Skeletal muscle satellite cell (primary cell): ENCODE data around the gene PCMTD2.

ENCODE experiments used
- H3K27me3 ChIP-seq: 2 replicates; pipeline ENCODE4 v1.7.0; 2013; ENCODE audit warnings: low read length; ENCODE audit not compliant: control insufficient read depth, insufficient read depth
- H3K36me3 ChIP-seq: 2 replicates; pipeline ENCODE4 v1.7.0; 2013; ENCODE audit warnings: mild to moderate bottlenecking, control low read depth, low read length; ENCODE audit not compliant: insufficient read depth
- H3K4me1 ChIP-seq: 2 replicates; pipeline ENCODE4 v1.7.0; 2013; ENCODE audit warnings: low read length; ENCODE audit not compliant: control insufficient read depth, insufficient read depth
- H3K4me2 ChIP-seq: 2 replicates; pipeline ENCODE4 v1.7.0; 2013; ENCODE audit warnings: mild to moderate bottlenecking, low read length
- H3K4me3 ChIP-seq: 2 replicates; pipeline ENCODE4 v1.7.0; 2013; ENCODE audit warnings: low read length
- H3K9ac ChIP-seq: 2 replicates; pipeline ENCODE4 v1.7.0; 2013; ENCODE audit warnings: mild to moderate bottlenecking, low read depth, low read length, moderate library complexity
- H3K9me3 ChIP-seq: replicated peaks from 2 replicates; pipeline ENCODE4 v1.7.0; 2013; ENCODE audit warnings: mild to moderate bottlenecking, control low read depth, low read length

PCMTD2 gene

DNA sequence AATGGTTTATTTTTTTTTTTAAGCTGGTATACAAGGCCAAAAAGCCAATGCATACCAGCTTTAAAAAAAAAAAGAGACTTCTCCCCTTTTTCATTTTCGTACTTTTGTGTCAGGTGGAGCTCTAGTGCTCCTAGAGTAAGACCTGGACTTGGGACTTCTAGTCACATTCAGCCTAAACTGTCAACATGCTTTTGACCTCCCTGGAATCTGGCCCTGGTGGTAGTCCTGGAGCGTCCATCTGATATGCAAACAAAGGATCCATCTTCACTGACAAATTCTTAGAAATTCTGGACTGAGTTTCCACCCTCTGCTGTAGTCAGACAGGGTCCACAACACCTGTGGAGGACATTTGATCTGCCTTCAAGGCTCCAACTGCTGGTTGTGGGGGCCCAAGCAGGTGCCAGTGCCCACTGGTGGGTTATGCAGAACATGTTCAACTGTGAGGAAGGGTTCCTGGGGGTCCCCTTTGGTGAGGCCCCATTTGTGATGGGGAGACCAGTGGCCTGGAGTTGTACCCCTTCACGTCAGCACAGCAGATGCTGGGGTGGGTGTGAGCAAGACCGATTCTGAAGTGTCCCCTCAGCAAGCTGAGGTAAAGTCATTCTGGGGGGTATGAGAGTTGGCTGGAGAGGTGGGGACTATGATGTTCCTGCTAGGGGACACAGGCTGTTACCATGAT, 12.6 kb upstream of the PCMTD2 start:
- H3K36me3 ChIP-seq, result no peaks in the 10 kb centered on the region
- no peak overlapping the region for H3K4me3 ChIP-seq
- no peaks in the 10 kb centered on the region for H3K4me1 ChIP-seq
- H3K9me3 ChIP-seq, result no peaks in the 10 kb centered on the region
- peaks cover 72% of the 10 kb centered on the region for H3K27me3 ChIP-seq
- H3K4me2 ChIP-seq, result no peak overlapping the region
- H3K9ac ChIP-seq, result no peak overlapping the region

DNA sequence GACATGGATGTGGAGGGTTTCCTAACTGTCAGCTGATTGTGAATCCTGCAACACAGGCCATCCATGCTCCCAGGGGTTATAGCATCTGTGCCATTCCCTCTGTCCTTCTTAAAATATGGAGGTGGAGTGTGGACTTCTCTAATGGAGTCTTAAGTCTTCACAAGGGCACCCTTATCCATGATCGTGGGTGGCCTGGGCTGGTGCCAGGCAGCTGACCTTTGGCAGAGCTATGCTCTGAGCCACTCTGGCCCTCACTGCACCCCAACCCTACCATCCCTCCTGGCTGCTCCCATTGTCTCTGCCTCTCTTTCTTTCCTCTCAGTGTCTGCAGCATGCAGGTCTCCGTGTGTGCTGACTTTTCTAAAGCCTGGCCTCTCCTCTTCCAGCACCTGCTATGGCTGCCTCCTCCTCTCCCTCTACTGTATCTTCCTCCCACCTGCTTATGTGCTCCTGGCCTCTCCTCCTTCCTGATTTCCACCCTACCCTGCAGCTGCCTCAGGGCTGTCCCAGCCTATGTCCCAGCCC, 11.2 kb upstream of the PCMTD2 start:
- Histone ChIP-seq H3K36me3 (no peaks in the 10 kb centered on the region), H3K4me2 (no peak overlapping the region), H3K4me3 (no peak overlapping the region), H3K4me1 (no peaks in the 10 kb centered on the region), H3K9me3 (no peaks in the 10 kb centered on the region), H3K27me3 (peaks cover 69% of the 10 kb centered on the region), H3K9ac (no peak overlapping the region)

DNA sequence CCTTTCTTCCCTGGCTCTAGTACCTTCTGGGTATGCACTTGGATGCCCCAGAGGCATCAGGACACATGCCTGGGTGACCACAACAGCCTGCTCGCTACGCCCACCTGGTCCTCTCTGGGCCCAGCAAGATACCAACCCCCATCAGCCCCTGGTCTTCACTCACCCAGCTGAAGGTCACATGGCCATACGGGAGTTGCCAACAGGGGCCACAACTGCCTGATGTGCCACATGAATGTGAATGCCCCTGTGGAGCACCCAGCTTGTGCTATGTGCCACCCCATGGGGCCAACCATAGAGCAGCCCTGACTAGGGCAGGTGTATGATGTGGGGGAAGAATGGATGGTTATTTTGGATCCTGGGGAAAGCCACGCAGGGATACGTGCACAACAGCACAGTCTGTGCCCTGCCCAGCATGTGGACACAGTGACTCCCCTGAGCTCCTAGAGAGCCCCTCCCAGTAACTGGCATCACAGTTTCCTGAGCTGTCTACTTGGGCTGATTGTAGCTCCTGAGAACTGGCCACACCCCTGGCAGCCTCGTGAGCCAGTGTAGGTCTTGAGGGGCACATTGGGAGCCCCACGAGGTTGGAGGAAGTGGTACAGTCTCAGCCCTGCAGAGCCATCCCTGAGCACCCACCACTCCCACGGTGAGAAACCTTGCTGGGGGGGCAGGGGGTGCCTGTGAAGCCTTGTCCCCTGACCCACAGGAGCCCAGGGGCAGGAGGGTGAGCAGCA, 10.5 kb upstream of the PCMTD2 start:
- no peaks in the 10 kb centered on the region for H3K4me1 ChIP-seq
- H3K9me3 ChIP-seq, result no peaks in the 10 kb centered on the region
- H3K9ac ChIP-seq, result no peak overlapping the region
- no peak overlapping the region for H3K4me2 ChIP-seq
- no peaks in the 10 kb centered on the region for H3K36me3 ChIP-seq
- no peak overlapping the region for H3K4me3 ChIP-seq
- H3K27me3 ChIP-seq, result peaks cover 73% of the 10 kb centered on the region

DNA sequence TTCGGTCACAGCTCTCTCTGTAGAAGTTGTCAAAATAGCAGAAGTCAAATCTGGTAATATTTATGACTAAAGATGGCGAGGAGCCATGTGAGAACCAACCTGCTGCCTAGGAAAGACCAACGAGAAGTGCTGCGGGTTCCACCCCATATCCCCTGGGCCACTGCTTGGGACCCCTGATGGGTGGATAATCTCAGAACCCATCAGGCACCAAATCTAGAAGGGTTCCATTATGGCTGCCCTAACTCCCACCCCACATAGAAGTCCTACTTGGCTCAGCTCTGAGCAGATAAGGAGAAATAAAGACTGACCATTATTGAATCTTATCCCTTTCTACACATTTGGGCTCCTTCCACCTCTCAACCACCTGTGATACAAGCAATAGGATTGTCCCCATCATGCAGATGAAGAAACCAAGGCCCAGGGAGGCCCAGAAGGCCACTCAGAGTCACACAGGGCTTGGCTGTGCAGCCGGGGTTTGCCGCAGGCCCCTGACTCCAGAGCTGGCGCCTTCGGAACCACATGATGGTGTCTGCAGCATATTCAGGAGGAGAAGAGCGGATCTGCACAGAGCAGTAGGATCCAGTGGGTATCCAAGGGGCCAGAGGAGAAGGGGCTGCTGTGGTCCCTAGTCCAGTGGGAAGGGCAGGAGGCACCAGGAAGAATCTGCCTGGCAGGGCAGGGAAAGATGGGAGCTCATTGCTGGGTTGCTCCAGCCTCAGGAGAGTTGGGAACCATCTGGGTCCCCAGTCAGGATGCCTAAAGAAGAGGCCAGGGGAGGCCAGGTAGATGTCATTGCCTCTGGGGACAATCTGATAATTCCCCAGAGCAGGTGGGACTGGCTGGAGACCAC, 9.6 kb upstream of the PCMTD2 start:
- H3K27me3 ChIP-seq, result peaks cover 82% of the 10 kb centered on the region
- no peaks in the 10 kb centered on the region for H3K36me3 ChIP-seq
- H3K9me3 ChIP-seq, result no peaks in the 10 kb centered on the region
- H3K9ac ChIP-seq, result no peak overlapping the region
- no peak overlapping the region for H3K4me3 ChIP-seq
- no peak overlapping the region for H3K4me2 ChIP-seq
- H3K4me1 ChIP-seq, result no peaks in the 10 kb centered on the region

DNA sequence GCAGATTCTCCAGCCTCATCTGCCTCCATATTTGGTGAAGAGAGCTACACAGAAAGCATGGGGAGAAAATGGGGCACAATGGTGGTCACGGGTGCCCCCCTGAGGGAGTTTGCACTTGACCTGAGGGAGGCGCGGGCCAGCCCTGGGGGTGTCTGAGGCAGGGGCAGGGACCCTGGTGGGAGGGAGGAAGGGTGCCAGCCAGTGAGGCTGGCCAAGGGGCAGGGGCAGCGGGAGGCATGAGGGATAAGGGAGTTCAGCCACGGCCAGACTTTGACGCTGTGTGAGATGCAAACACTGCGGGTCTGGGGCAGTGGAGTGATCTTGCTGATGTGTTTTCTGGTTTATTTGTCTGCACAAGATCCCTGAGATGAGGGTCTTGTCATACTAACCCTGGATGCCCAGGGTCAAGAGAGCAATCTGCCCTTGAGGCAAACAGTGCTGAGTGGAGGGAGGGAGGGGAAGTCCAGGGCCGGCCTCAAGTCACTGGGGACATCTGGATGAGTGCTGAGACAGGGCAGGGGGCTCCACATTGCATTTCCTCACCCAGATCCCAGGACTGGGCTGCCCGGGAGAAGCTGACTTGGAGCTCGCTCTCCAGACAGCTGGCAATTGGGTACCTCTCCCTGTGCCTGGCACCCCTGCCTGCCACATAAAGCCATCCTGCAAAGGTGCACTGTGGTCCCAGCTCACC, 8.8 kb upstream of the PCMTD2 start:
- Histone ChIP-seq H3K4me3 (no peak overlapping the region), H3K9me3 (no peaks in the 10 kb centered on the region), H3K9ac (no peak overlapping the region), H3K4me2 (no peak overlapping the region), H3K4me1 (no peaks in the 10 kb centered on the region), H3K36me3 (no peaks in the 10 kb centered on the region), H3K27me3 (peaks cover 89% of the 10 kb centered on the region)

DNA sequence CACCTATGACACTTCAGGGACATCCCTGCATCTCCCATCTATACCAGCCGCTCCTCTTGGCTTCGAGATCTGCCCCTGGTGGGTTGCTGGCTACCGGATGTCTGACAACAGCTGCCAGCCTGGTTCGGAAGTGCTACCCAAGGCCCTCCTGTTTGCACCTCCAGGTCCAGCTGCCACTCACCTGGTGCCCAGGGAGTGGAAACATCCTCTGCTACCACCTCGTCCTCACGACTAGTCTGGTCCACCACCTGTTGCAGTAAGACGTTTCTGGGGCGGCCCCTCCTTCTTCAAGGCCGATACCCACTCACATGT, 8.3 kb upstream of the PCMTD2 start:
- Histone ChIP-seq H3K9ac (no peak overlapping the region), H3K4me1 (no peaks in the 10 kb centered on the region), H3K36me3 (no peaks in the 10 kb centered on the region), H3K9me3 (no peaks in the 10 kb centered on the region), H3K4me3 (no peak overlapping the region), H3K27me3 (peaks cover 87% of the 10 kb centered on the region), H3K4me2 (no peak overlapping the region)

DNA sequence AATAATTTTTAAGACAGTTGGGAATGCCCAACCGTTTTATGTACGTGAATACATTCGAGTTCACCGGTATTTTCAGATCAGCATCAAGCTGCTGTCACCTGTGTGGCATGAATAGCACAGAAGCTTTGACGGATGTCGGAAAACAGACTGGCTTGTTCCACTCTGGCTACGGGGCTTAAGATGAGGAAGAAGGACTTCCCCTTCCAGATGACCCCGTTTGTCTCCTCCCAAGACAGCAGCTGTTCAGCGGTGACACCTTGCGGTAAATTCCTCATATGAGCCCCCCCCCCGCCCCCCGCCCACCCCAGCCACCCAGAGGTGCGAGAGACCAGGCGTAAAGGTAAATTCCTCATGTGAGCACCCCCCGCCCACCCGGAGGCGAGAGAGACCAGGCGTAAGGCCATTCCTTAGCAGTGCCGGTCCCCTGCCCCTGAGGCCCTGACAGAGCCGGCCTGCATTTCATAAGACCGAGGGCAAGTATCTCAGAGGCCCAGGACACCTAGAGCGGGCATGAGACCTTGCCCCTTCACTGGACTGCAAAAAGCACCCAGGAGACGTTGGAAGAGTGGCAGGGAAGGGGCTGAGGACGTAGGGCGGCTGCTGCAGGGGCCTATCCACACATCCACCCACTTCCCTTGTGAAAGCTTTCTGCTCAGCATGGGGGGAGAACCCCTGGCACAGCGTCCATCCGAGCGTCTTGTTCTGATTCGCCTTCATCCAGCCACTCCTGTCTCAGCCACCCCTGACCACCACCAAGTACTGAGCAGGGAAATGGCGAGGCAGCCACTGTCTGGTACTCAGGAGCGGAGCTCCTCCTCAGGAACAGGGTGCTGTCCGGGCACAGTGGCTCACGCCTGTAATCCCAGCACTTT, 7.3 kb upstream of the PCMTD2 start:
- Histone ChIP-seq H3K4me3 (no peak overlapping the region), H3K27me3 (peaks cover 86% of the 10 kb centered on the region), H3K4me2 (no peak overlapping the region), H3K4me1 (no peaks in the 10 kb centered on the region), H3K9ac (no peak overlapping the region), H3K36me3 (no peaks in the 10 kb centered on the region), H3K9me3 (no peaks in the 10 kb centered on the region)

DNA sequence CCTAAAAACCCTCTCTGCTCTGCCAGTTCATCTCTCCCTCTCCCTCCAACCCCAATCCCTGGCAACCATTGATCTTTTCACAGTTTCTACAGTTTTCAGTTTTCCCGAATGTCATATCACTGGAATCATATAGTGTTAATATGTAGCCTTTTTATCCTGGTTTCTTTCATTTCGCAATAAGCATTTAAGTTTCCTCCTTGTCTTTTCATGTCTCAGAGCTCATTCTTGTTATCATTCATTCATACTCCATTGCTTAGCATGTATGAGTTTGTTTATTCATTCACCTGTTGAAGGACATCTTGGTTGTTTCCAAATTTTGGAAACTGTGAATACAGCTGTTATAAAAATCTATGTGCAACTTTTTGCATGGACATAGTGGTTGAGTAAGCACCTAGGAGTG, 5.5 kb upstream of the PCMTD2 start:
- Histone ChIP-seq H3K36me3 (no peaks in the 10 kb centered on the region), H3K9ac (no peak overlapping the region), H3K27me3 (peaks cover 70% of the 10 kb centered on the region), H3K9me3 (no peaks in the 10 kb centered on the region), H3K4me3 (no peak overlapping the region), H3K4me2 (no peak overlapping the region), H3K4me1 (peaks cover 2% of the 10 kb centered on the region)

DNA sequence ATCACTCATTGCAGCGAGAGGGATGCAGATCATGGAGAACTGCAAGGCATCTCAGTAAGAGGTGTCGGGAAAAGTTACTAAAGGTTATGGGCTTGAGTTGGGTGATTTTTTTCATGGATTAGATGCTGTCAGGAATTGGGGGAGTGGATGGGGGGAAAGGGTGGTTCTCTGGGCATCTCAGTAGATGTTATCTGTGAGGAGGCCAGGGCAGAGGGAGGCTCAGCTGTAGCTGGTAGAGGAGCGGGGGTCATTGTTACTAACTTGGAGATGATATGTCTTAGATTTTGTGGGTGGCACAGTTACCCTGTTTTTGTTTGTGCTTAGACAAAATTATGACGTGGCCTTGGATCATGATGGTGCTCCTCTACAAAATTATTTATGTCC, 2.6 kb upstream of the PCMTD2 start:
- Histone ChIP-seq H3K4me3 (no peak overlapping the region), H3K27me3 (peaks cover 42% of the 10 kb centered on the region), H3K36me3 (no peaks in the 10 kb centered on the region), H3K9me3 (no peaks in the 10 kb centered on the region), H3K9ac (no peak overlapping the region), H3K4me1 (peaks cover 16% of the 10 kb centered on the region), H3K4me2 (no peak overlapping the region)

DNA sequence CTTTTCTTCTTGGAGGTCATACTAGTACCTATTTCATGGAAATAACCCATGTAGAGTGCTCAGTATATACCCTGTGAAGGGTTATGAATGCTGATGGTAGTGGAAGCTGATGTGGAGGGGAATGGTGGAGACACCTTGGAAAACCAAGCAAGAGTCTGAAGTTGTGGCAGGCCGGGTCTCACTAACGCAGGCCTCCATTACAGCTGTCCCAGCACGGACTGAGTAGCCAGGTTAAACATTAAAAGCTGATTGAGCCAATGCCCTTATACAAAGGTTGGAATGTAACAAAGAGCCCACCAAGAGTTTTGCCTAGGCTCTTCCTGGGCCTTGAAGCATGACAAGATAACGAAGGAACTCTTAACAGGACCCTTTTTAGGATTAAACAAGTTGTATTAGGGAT, 2.1 kb upstream of the PCMTD2 start:
- Histone ChIP-seq H3K9me3 (no peaks in the 10 kb centered on the region), H3K4me3 (no peak overlapping the region), H3K36me3 (no peaks in the 10 kb centered on the region), H3K4me1 (peaks cover 16% of the 10 kb centered on the region), H3K27me3 (peaks cover 40% of the 10 kb centered on the region), H3K9ac (no peak overlapping the region), H3K4me2 (no peak overlapping the region)
